GM23338 (cell line): Measurements from ENCODE around the gene SLC66A2. TPM values are rescaled to one million over a fixed set of nuclear protein-coding genes. Genes with fewer than 3 reads are reported as not detected.

Experiments used
- ATAC-seq: fragments of 200-7000 bp; cut with Tn5 transposase; 3 replicates; pipeline ENCODE4 v1.9.1; 2020
- DNase-seq: peaks from one replicate; pipeline ENCODE4 v3.0.0-alpha.2; 2015; ENCODE audit warnings: low spot score
- H2AFZ ChIP-seq: fragments of 200-600 bp; sonication (generic); 2 replicates; pipeline ENCODE4 v1.8.0; 2016; ENCODE audit warnings: antibody characterized with exemption, mild to moderate bottlenecking, moderate library complexity
- H3F3A ChIP-seq: fragments of 200-600 bp; sonication (generic); replicated peaks from 2 replicates; pipeline ENCODE4 v1.8.0; 2017; ENCODE audit warnings: antibody characterized with exemption, mixed run types, low read depth
- H3K27ac ChIP-seq: fragments of 200-600 bp; sonication (generic); 2 replicates; pipeline ENCODE4 v1.6.1; 2016; ENCODE audit warnings: low read depth
- H3K27me3 ChIP-seq: fragments of 200-600 bp; sonication (generic); 2 replicates; pipeline ENCODE4 v1.8.0; 2016; ENCODE audit warnings: mild to moderate bottlenecking, mixed run types, moderate library complexity; ENCODE audit not compliant: insufficient read depth
- H3K36me3 ChIP-seq: fragments of 200-600 bp; sonication (generic); 2 replicates; pipeline ENCODE4 v1.8.0; 2016; ENCODE audit warnings: mild to moderate bottlenecking; ENCODE audit not compliant: insufficient read depth
- H3K4me1 ChIP-seq: fragments of 200-600 bp; sonication (generic); 2 replicates; pipeline ENCODE4 v1.8.0; 2016; ENCODE audit warnings: mild to moderate bottlenecking, moderate library complexity; ENCODE audit not compliant: insufficient read depth
- H3K4me2 ChIP-seq: fragments of 200-600 bp; sonication (generic); 2 replicates; pipeline ENCODE4 v1.7.1; 2017; ENCODE audit warnings: mixed run types
- H3K4me3 ChIP-seq: fragments of 200-600 bp; sonication (generic); 2 replicates; pipeline ENCODE4 v1.6.1; 2016; ENCODE audit warnings: mixed run types
- H3K79me2 ChIP-seq: fragments of 200-600 bp; sonication (generic); replicated peaks from 2 replicates; pipeline ENCODE4 v1.8.0; 2017; ENCODE audit warnings: mild to moderate bottlenecking; ENCODE audit not compliant: insufficient read depth
- H3K9me2 ChIP-seq: fragments of 200-600 bp; sonication (generic); 2 replicates; pipeline ENCODE4 v1.8.0; 2017; ENCODE audit not compliant: insufficient read depth
- H4K20me1 ChIP-seq: fragments of 200-600 bp; sonication (generic); replicated peaks from 2 replicates; pipeline ENCODE4 v1.8.0; 2017; ENCODE audit warnings: mild to moderate bottlenecking; ENCODE audit not compliant: insufficient read depth
- H3K27ac Mint-ChIP-seq: 2 replicates; pipeline ENCODE4 v1.8.0; 2020; ENCODE audit warnings: inconsistent platforms, mild to moderate bottlenecking, moderate library complexity, mixed read lengths
- H3K27me3 Mint-ChIP-seq: 3 replicates; pipeline ENCODE4 v1.8.0; 2022; ENCODE audit warnings: low read depth, mild to moderate bottlenecking, moderate library complexity, mixed read lengths, inconsistent platforms; ENCODE audit not compliant: insufficient read depth, poor library complexity
- H3K36me3 Mint-ChIP-seq: 3 replicates; pipeline ENCODE4 v1.8.0; 2021; ENCODE audit warnings: low read depth, mild to moderate bottlenecking, inconsistent platforms, moderate library complexity, mixed read lengths
- H3K4me1 Mint-ChIP-seq: 3 replicates; pipeline ENCODE4 v1.8.0; 2020; ENCODE audit warnings: mild to moderate bottlenecking, inconsistent platforms, mixed read lengths
- H3K4me3 Mint-ChIP-seq: 3 replicates; pipeline ENCODE4 v1.8.0; 2021; ENCODE audit warnings: moderate library complexity, mild to moderate bottlenecking, inconsistent platforms, mixed read lengths
- H3K9me3 Mint-ChIP-seq: 3 replicates; pipeline ENCODE4 v1.8.0; 2020; ENCODE audit warnings: moderate library complexity, mild to moderate bottlenecking, inconsistent platforms, mixed read lengths
- CREB1 ChIP-seq: fragments of 250-450 bp; sonication (Bioruptor Pico); IDR thresholded peaks from 2 replicates; pipeline ENCODE4 v1.5.0; 2020; ENCODE audit warnings: low read depth, mild to moderate bottlenecking, moderate library complexity
- CTCF ChIP-seq, 2 experiments: fragments of 200-600 bp in 1 of 2; sonication (generic) in 1 of 2; conservative IDR thresholded peaks; 2 replicates each; pipeline versions ENCODE4 v1.5.1 to v1.6.1; 2016 to 2017; ENCODE audit warnings: antibody characterized with exemption in 2 of 2, low read depth in 2 of 2, mild to moderate bottlenecking in 2 of 2, moderate library complexity in 1 of 2
- EZH2 ChIP-seq: fragments of 200-600 bp; sonication (generic); IDR thresholded peaks from one replicate; pipeline ENCODE4 v1.8.0; 2017; ENCODE audit warnings: antibody characterized with exemption, mild to moderate bottlenecking, low read depth; ENCODE audit not compliant: unreplicated experiment
- EZH2phosphoT487 ChIP-seq: fragments of 200-600 bp; sonication (generic); IDR thresholded peaks from one replicate; pipeline ENCODE4 v1.8.1; 2018; ENCODE audit warnings: antibody characterized with exemption; ENCODE audit not compliant: unreplicated experiment
- JUNB ChIP-seq: IDR thresholded peaks from one replicate; pipeline ENCODE4 v1.6.1; 2016; ENCODE audit warnings: antibody characterized with exemption; ENCODE audit not compliant: unreplicated experiment
- NANOG ChIP-seq: IDR thresholded peaks from 2 replicates; pipeline ENCODE4 v1.6.1; 2016; ENCODE audit warnings: antibody characterized with exemption, borderline replicate concordance
- POLR2AphosphoS5 ChIP-seq: IDR thresholded peaks from 2 replicates; pipeline ENCODE4 v1.6.1; 2016; ENCODE audit warnings: antibody characterized with exemption, low read depth
- REST ChIP-seq: IDR thresholded peaks from one replicate; pipeline ENCODE4 v1.6.1; 2018; ENCODE audit warnings: antibody characterized with exemption; ENCODE audit not compliant: unreplicated experiment
- STAT1 ChIP-seq: IDR thresholded peaks from one replicate; pipeline ENCODE4 v1.6.1; 2016; ENCODE audit warnings: antibody characterized with exemption; ENCODE audit not compliant: unreplicated experiment
- ZNF114 ChIP-seq: fragments of 250-450 bp; sonication (Bioruptor Pico); IDR thresholded peaks from 2 replicates; pipeline ENCODE4 v1.5.0; 2020; ENCODE audit warnings: mild to moderate bottlenecking, moderate library complexity
- ZNF331 ChIP-seq: fragments of 250-450 bp; sonication (Bioruptor Pico); IDR thresholded peaks from 2 replicates; pipeline ENCODE4 v1.5.0; 2020; ENCODE audit warnings: low read depth, mild to moderate bottlenecking, moderate library complexity
- ZNF462 ChIP-seq: fragments of 250-450 bp; sonication (Bioruptor Pico); IDR thresholded peaks from 2 replicates; pipeline ENCODE4 v1.5.0; 2020; ENCODE audit warnings: mild to moderate bottlenecking, moderate library complexity
- polyA plus RNA-seq: library from polyadenylated mRNA; unstranded; fragments of >200 nt; fragmentation: Nextera tagmentation; extraction: Ambion mirVana; gene quantifications from 2 replicates; pipeline ENCODE4 v1.2.1, GENCODE V29; 2016
- total RNA-seq: library from RNA; depleted of rRNA; stranded (reverse); fragments of >200 nt; shearing (Covaris generic); gene quantifications from 2 replicates; pipeline ENCODE4 v1.2.3, GENCODE V29; 2014

The SLC66A2 gene
- total and polyA plus RNA-seq, 2 experiments from 2014 or later: 4.0 to 18.1 TPM

DNA sequence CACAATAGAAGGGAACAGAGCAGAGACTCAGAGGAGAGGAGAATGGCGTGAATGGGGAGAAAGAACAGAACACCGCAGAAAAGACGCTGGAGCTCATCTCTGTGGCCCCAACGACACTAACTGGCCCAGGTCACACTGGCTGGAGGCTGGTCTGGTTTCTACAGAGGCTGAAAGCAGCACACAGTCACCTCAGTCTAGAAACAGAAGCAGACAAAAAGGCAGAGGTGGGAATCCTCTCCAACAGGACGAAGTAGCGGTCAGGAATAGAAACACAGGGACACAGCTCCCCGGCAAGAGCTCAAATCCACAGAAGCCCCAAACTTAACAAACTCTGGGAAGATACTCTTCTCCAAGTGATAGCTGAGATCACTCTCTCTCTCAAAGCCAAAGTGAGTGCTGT lies 9.2 kb downstream of the SLC66A2 start (continued):
- no peak for TF ChIP-seq REST
- TF ChIP-seq JUNB: no peak
- no peak for TF ChIP-seq ZNF331 (CRISPR knock-in tag)
- no peak for TF ChIP-seq EZH2
- TF ChIP-seq EZH2phosphoT487: no peak
- TF ChIP-seq CREB1 (CRISPR knock-in tag): no peak
- no peak for TF ChIP-seq CTCF (conservative IDR thresholded peaks at IDR 0.05; ENCODE audit: low read depth in 2 of 2)

- no peak for DNase-seq
- no peak overlapping the region for H3K27ac Mint-ChIP-seq
- Histone ChIP-seq H3K4me3 (no peak overlapping the region), H3K4me1 (no peaks in the 10 kb centered on the region), H3K9me2 (no peaks in the 10 kb centered on the region), H3K79me2 (0 out of 2 replicates have a peak, but pooled peaks cover 2% of the 10 kb centered on the region), H4K20me1 (peaks cover 8% of the 10 kb centered on the region; the same call in 1 of the 2 replicates), H3K4me2 (no peak overlapping the region), H3F3A (no peaks in the 10 kb centered on the region), H3K36me3 (no peaks in the 10 kb centered on the region), H3K27me3 (no peaks in the 10 kb centered on the region), H3K27ac (no peak overlapping the region), H2AFZ (no peak overlapping the region)
- peaks cover 17% of the 10 kb centered on the region for H3K4me1 Mint-ChIP-seq
- ATAC-seq: no peak
- TF ChIP-seq ZNF114 (no peak), POLR2AphosphoS5 (no peak), CREB1 (CRISPR knock-in tag) (no peak), STAT1 (no peak), EZH2 (no peak), ZNF462 (no peak), NANOG (no peak), ZNF331 (CRISPR knock-in tag) (no peak)
- no peak overlapping the region for H3K4me3 Mint-ChIP-seq
- H3K36me3 Mint-ChIP-seq: no peaks in the 10 kb centered on the region; the same call in 1 of the 3 replicates
- H3K9me3 Mint-ChIP-seq: no peaks in the 10 kb centered on the region
- H3K27me3 Mint-ChIP-seq: peaks cover 8% of the 10 kb centered on the region
Observed at GRCh38 chr18:79941473-79942119, 9.9 kb downstream of the SLC66A2 start.
